Measurements from ENCODE around the gene LPAR3.

The LPAR3 gene

DNA sequence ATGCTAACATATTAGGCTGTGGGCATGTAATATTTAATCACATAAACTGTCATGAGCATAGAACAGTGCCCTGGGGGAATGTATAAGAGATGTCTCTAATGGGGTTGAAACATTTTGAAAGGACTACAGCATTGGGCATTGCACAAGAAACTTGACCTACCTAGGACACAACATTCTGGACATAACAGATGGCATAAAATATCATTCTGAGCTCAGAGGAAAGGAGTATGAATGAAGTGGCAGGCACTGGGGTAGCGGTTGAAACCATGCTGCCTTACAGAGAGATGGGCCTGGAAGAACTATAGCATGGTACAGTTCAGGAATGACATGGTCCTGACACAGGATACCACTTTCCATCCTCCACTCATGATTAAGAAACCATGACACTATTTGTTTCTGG lies 69.0 kb downstream of the LPAR3 start:
- DNase-seq = no peak

DNA sequence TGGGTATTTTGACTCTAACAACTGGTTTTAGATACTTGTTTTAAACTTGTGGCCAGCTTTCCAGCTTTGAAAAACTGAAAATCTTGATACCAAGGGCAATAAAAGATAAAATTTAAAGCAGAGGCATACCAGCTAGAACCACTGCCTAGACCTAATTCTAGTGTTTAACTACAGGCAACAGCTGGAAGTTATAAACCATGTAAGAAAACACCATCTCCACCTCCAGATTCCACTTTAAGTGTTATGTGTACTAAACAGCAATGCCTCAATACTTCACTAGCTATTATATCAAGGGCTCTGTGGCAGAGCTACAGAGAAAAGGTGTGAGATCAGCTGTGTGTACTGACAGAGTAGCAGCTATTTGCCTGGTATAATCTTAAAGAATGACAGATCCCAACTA lies 69.5 kb downstream of the LPAR3 start:
- DNase-seq = no peak

DNA sequence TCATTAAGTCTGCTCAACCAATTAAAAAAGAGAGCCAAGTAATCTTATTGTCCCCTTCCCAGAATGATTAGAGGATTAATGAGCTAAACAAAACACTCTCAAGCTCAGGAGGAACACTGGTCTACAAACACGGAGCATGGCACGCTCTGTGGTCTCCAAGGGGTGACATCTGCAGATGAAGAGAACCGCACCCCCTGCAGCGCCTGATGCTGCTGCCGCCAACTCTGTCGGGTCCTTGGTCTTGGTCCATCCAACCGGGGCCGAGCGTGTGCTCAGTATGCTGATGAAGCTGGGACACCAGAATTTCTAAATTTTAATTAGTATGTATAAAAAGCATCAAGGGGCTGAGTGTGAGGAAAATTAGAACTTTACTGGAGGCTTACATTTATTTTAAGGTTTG lies 82.7 kb downstream of the LPAR3 start:
- DNase-seq = no peak

DNA sequence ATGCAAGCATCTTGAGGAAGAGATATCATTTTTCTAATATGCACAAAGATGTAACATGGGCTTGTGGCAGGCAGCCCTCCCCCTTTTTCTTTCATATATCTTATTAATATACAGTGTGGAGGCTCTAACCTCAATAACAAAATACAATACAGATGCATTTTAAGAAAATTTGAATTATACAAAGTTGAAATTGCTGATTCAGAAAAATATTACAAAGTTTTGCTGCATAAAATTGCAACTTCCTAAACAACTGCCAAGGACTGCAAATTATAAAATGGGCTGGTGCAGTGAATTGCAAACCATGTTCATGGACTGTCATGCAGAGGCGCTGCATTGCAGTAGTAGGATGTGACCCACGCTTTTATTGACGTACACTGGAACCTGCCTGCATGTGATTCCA lies 84.0 kb downstream of the LPAR3 start:
- DNase-seq = no peak

DNA sequence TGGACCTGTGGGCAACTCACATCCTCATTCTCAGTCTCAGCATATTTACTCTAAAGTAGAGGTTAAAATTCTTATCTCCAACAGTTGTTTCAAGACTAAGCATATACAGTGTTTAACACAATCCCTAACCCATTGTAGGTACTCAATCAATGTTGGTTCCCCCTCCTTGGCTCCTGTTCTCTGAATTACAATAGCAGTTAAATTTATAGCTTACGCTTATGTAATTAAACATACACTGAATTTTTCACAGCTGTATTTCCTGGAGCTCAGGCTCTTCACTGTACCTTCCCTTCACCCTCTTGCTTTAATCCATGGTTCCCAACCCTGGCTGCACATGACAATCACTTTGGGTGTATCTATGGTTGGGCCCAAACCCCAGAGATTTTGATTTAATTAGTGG lies 89.4 kb downstream of the LPAR3 start:
- no peak for DNase-seq

DNA sequence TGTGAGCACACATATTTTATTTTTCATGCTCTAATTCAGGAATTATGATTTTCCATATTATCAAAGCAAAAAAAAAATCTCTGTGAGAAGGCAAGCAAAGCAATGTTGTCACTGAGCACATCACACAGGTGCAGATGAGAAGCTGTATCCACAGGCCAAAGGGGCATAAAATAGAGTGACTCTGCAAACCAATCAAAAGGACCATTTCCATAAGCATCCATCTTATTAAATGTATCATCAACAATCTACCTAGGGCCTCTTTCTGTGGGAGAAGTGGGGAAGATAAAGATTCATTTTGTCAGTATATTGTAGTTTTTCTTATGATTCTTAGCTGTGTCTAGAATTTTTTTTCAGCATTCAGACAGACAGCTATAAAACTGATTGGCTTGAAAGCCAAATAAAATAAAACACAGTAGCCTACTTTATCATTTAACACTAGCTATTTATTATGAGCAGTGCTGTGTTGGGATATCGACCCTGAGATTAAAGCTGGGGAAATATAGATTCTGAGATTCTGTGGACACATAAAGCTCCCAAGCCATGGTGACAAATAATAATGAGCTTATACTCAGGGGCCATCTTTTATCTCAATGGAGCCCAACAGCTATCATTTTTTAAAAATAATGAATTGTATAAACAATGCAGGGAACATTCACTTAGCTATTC lies 90.3 kb downstream of the LPAR3 start:
- DNase-seq = no peak

DNA sequence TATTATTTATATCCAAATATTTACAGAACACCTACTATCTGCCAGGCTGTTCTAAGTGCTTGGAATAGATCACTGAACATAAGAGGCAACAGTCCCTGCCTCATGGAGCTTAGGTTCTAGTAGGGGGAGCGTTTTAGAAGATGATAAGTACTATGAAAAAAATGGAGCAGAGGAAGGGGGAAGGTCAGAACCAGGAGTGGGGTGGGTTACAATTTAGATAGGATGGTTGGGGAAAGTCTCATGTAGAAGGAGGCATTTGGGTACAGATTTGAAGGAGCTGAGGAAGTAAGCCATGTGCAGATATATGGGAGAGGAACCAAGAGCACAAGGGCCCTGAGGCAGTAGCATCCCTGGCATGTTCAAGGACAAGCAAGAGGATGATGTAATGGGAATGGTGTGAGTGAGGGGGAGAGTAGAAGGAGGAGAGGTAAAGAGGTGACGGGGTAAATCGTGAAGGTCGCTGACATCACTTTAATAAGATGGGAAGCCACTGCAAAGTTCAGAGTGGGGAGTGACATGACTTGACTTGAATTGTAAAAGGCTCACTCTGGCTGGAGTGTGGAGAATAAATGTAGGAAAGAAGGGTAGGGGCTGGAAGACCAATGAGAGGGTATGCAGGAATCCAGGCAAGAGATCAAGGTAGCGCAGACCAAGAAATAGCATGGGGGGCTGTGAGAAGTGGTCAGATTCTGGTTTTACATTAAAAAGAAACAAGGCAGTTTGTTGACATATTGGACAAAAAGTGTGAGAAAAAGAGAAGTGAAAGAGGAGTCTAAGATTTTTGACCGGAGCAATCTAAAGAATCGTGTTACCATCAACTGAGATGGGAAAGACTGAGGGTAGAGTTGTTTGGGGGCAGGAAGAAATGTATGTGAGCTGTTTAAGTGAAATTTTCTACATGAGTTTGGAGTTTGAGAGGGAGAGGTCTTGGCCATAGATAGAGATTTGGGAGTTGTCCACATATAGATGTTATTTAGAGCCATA lies 92.6 kb downstream of the LPAR3 start:
- no peak for DNase-seq

DNA sequence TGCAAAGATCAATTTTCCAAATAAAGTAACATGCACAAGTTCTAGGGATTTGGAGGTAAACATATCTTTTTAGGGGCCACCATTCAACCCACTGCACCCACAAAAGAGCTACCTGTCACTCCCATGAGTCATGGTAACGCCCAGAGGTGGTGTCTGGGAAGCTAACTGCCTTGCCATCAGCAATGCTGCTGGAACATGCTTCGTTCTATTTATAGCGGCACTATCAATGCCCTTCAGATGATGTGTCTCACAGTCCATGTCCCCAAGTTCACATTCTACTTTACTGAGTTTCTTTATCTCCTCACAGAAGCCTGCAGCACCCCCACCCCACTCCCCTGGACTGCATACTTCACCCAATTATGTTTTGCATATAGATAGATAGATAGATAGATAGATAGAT lies 95.4 kb downstream of the LPAR3 start:
- DNase-seq = no peak

DNA sequence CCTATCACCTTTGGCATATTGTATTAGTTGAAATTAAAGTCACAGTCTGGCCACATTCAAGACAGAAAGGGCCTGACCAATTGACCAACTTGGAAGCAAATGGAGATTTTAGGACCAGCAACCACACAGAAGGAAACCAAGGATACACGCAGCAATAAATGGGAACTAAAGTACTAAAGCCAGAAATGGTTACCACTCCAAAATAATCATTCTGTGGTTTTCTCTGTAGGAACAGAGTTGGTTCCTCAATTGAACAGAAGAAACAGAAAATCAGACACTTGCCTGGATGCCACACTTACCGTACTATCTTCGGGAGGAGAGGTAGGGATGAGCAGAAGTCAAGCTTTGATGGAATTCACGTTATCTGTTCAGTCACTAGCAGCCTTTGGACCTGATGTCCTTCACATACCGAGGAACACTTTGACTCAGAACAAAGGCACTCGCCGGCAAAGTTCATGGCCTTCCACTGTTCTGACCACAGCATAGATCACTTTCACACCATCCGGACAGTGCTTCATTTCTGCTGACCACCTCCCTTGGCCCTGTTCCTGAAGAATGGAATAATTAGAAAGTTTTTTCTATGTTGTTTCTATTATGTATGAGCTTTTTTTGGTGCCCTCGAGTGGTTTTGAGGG lies 96.9 kb downstream of the LPAR3 start:
- no peak for DNase-seq

DNA sequence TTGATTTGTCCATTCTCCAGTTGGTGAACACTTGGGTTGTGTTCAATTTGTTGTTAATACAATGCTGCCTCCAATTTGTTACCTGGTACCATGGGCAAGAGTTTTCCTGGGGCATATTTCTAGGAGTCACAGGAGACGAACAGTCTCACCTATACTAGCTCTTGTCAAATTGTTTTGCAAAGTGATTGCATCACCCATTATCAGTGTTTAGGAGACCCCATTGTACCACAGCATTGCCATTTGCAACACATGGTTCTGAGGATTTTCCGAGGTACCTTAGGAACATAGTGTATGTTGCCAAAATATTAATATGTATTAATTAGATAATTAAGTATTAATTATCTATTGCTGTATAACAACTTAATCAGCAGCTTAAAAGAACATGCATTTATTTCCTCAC lies 97.8 kb downstream of the LPAR3 start:
- no peak for DNase-seq

DNA sequence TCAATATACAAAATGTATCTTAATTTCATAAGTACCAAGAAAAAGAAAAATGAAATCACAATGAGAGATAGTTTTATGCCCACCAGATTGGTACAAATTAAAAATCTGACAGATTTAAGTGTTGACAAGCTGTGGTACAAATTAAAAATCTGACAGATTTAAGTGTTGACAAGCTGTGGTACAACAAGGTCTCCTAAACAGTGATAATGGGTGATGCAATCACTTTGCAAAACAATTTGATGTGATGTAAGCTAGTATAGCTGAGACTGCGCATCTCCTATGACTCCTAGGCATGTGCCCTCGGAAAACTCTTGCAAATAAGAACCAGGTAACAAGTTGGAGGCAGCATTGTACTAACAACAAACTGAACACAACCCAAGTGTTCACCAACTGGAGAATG lies 100.6 kb downstream of the LPAR3 start:
- DNase-seq = no peak

DNA sequence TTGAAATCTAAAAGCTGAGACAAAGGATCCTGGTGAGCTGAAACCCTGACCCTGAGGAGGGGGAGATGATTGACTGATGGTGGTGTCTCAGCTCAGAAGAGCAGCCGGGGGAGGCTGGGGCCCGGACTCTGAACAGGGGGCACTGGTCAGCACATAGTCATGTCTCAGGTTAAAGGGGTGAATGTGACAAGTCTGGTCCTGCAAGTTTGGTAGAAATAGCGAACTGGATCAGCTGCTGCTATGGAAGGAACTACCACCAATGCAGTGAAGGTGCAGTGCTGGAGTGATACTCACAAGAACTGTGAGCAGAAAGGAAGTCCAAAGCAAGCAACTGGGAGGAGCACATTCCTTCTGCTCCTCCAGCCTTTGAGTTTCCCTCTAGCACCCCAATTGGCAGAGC lies 104.0 kb downstream of the LPAR3 start:
- no peak for DNase-seq

DNA sequence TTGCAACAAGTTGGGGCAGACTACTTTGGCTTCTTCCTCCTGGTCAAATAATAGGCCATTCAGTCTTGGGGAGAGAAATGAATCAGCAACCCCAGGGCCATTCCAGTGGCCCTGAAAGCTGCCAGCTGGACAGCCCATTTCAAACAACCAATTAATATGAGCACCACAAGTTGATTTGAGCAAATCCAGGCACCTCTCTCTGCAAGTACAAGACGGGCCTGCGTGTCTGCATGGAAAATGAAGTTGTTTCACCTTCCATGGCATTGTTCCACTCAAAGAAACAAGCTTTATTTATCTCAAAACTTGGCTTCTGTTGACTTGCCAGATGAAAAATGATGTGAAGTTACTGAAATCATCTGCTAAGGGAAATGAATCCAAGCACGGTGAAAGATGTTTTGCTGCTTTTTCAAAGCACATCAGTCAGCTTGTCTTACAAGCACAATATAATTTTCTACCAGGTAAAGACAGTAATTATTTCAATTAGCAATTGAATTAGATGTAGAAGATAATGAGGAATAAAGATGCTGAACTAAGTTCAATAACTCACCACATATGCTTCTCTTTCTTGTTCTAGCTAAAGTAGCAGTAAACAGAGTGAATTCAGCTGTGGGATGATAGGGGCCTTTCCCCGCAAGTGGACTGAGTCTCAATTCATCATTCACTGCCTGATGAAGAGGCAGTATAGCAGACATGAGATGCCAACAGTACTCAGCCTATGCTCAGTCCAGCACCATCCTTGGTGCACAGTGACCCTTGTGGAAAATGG lies 107.6 kb downstream of the LPAR3 start:
- DNase-seq = no peak

DNA sequence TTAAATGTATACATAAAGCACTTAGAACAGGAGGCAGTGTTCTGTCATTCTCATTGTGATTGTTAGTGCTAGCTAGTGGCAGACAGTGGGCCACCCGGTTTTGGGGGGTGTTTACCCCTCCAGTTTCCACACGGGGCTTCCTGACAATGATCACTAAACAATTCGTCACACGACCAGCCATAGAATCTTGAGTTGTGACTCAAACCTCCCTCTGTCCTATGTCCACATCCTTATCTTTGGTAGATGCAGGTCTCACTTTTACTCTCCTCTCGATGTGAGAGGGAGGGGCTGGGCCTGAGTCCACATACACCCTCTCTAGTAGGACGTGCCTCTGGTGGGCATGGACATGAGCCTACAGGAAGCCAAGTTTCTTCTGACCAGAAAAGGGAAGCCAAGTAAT lies 110.1 kb downstream of the LPAR3 start:
- DNase-seq = no peak

DNA sequence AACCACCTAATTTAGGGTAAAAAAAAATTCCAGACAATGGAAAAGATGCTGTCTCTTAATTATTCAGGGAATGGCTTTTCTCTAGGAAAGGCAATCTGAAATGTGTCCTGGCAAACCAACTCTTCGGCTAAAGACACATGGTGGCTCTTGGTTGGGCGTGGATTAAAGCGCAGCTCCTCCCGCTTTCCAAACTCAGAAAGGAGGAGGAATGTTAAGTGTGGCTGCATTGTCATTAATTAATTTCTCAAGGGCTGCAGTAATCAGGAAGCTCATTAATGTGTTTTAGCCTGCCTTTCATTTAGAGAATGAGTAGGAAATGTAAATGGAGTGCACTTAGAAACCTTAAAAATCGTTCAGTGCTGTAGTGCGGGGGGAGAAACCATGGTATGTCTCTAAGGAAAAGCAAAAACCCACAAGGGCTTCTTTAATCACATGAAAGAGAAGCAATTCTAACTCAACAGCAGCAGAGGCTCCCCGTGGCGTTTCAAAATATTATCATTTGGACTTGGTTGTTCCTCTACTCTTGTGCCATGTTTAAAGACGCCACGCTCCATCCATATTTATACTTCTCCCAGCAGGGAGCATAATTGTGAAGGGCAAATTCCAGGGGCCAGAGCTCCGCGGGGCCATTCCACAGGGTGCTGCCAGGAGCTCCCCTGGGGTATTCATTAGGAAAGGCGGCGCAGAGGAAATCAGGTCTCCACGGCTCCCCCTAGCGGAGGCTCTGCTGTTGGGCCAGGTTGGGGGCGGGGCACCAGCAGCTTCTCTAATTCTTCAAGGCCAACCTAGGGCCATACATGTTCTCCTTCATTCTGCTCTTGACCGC lies 110.8 kb downstream of the LPAR3 start:
- DNase-seq = no peak

DNA sequence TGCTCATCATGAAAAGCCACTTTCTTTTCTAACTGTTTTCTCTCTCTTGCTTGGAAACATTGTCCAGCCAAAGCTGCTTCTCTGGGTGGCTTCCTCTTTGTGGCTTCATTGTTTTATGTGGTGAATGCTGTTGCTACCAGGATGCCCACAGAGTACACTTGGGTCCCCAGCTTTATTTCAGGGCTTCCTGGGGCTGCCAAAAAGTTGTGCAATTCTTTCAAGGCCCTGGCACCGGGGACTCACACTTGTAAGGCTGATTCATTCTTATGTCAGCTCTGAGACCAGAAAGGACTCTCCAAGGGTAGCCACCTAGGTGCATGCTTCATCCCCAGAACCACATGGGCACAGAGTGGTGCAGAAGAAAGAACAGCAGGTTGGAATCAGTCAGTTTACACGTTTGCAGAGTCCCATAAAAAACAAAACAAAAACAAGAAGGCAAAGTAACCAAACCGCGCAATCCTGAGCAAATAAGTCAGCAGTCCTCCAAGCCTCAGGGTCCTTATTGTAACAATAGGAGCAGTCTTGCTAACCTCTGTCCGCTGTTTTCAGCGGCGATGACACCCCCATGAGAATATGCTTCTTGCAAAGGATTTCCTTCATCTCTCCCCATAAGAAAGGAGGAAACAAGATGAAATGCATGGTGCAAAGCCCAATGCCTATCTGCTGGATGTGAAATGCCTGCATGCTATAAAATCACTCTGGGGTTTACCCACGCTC lies 112.8 kb downstream of the LPAR3 start:
- peak; percentile 61 for DNase-seq

DNA sequence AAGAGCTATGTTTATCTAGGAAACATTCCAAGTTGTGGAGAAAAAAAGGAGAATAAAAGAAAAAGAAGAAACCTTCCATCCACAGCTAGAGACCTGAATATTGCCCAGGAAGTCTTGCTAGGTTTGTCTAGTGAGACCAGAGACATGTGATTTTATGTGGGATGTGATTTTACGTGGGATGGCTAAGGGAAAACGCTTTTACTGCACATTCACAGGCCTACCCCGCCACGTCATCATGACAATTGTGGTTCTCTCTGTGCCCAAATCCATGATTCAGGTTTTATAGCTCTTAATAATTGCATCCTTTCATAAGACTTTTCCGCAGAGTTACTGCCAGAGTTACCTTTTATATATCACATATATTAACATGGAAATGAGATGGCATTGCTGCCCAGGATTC lies 116.4 kb downstream of the LPAR3 start:
- no peak for DNase-seq

DNA sequence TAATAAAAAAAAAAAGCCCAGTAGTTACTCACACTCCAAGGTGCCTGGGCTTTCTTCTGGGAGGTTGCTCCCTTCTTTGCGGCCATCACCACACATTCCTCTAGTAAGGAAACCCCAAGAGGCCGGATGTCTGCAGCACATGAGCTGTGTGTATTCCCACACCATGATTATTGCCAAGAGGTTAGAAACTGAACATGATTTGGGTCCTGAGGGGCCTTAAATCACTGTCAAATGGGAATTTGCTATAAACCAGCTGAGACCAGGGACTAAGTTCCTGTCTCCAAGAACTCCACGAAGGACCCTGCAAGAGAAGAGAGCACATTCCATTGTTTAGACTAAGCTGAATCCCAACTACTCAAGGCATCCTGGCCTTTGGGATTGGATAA lies 117.5 kb downstream of the LPAR3 start:
- no peak for DNase-seq

DNA sequence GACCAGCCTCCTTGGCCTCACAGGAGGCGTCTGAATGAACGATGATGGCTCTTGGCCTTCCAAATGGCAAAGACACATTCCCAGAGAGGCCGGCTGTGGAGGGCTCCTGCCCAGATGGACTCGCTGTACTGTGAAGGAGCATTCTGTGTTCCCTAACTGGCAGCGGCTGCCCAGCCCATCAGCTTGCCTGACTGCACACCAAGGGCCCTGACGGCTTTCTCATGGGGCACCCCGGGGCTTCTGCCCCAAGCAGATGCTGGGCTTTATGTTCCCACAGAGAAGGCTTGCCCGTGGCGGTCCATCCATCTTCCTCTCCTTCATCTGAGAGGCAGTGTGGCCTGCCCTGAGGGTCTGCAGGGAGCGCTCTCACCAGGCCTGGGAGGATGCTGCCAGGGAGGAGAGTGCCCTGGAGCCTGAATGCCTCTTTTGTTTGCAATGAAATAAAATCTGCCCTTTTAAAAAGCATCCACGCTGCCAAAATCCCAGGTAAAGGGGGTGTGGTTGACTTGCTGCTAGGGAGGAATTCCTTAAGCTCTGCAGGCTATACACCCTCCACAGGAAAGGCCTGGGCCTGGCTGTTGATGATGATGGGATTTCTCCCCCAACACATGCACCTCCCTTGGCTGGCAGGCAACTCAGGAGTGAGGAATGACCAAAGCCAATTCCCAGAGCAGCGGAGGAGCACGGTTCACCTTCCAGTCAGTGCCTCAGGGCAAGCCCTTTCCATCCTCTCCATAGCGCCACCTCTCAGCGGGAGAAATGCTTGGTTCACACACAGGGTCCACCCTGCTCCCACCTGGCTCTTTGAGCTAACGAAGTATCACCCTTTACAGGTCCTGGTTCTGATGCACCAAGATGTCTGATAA lies 118.1 kb downstream of the LPAR3 start:
- DNase-seq = no peak

DNA sequence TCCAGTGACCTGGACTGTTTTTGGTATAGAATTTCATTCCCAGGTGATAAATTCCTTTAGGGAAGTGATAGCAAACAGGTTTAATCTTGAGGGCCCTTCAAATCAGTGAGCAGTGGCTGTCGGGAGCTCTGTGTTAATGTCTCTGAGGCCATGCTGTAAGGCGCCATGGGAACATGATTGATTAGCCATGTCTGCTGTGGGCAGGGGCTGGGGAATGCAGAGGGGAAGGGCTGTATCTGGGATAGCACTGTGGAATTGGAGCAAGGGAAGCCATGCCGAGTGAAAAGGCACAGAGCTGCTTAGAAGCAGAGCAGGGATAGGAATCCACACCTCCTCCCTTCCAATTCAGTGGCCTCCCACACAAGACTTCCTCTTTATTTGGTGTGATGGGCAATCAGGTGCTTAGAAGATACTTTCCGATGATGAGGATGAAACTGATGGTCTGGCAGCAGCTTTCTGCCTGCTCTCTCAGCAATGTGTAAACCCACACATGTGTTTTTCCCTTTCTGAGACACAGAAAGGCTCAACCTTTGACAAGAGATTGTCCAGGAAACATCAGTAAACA lies 119.0 kb downstream of the LPAR3 start:
- no peak for DNase-seq

Data from SIG-M5 (cell line).